ENCODE results near the gene RPP14. TPM values are rescaled to one million over a fixed set of nuclear protein-coding genes. Genes with fewer than 3 reads are reported as not detected.
"Not testable (repeated sequence)": the region's sequence is repeated elsewhere in the genome, so short reads cannot be mapped to it uniquely, and the experiment has no call there.

Gene RPP14
- total RNA-seq, 1 donor from 2014 or later: 15.2 TPM

GRCh38 chr3:58270485-58270884 lies 35.6 kb upstream of the RPP14 start:
- TF ChIP-seq CTCF (IDR thresholded peaks at IDR 0.05; ENCODE audit: unreplicated experiment): no peak
- Mint-ChIP-seq H3K36me3 (ENCODE audit: low read depth, unreplicated experiment) (no peaks in the 10 kb centered on the region), H3K9me3 (ENCODE audit: unreplicated experiment) (no peaks in the 10 kb centered on the region), H3K4me3 (ENCODE audit: unreplicated experiment) (no peak overlapping the region), H3K27ac (ENCODE audit: unreplicated experiment) (no peak overlapping the region), H3K4me1 (ENCODE audit: unreplicated experiment) (no peaks in the 10 kb centered on the region), H3K27me3 (ENCODE audit: unreplicated experiment) (no peaks in the 10 kb centered on the region)
- no peak for DNase-seq (ENCODE audit: low spot score)

GRCh38 chr3:58271901-58272501 lies 34.0 kb upstream of the RPP14 start:
- TF ChIP-seq CTCF (IDR thresholded peaks at IDR 0.05; ENCODE audit: unreplicated experiment): no peak
- no peaks in the 10 kb centered on the region for H3K36me3 Mint-ChIP-seq (ENCODE audit: low read depth, unreplicated experiment)
- no peak for DNase-seq (ENCODE audit: low spot score)
- no peaks in the 10 kb centered on the region for H3K27me3 Mint-ChIP-seq (ENCODE audit: unreplicated experiment)
- no peaks in the 10 kb centered on the region for H3K9me3 Mint-ChIP-seq (ENCODE audit: unreplicated experiment)
- no peaks in the 10 kb centered on the region for H3K4me1 Mint-ChIP-seq (ENCODE audit: unreplicated experiment)
- no peak overlapping the region for H3K27ac Mint-ChIP-seq (ENCODE audit: unreplicated experiment)
- no peak overlapping the region for H3K4me3 Mint-ChIP-seq (ENCODE audit: unreplicated experiment)

GRCh38 chr3:58272891-58273290 lies 33.2 kb upstream of the RPP14 start:
- H3K9me3 Mint-ChIP-seq (ENCODE audit: unreplicated experiment): no peaks in the 10 kb centered on the region
- H3K4me3 Mint-ChIP-seq (ENCODE audit: unreplicated experiment): no peak overlapping the region
- peaks cover 4% of the 10 kb centered on the region for H3K36me3 Mint-ChIP-seq (ENCODE audit: low read depth, unreplicated experiment)
- H3K4me1 Mint-ChIP-seq (ENCODE audit: unreplicated experiment): no peaks in the 10 kb centered on the region
- DNase-seq (ENCODE audit: low spot score): no peak
- no peak overlapping the region for H3K27ac Mint-ChIP-seq (ENCODE audit: unreplicated experiment)
- no peaks in the 10 kb centered on the region for H3K27me3 Mint-ChIP-seq (ENCODE audit: unreplicated experiment)
- TF ChIP-seq CTCF (IDR thresholded peaks at IDR 0.05; ENCODE audit: unreplicated experiment): no peak

- not testable (repeated sequence) for DNase-seq (ENCODE audit: low spot score); H3K9me3 Mint-ChIP-seq (ENCODE audit: unreplicated experiment); H3K4me1 Mint-ChIP-seq (ENCODE audit: unreplicated experiment); H3K4me3 Mint-ChIP-seq (ENCODE audit: unreplicated experiment); H3K27me3 Mint-ChIP-seq (ENCODE audit: unreplicated experiment); H3K36me3 Mint-ChIP-seq (ENCODE audit: low read depth, unreplicated experiment); H3K27ac Mint-ChIP-seq (ENCODE audit: unreplicated experiment)
Observed at GRCh38 chr3:58273362-58273761, 32.7 kb upstream of the RPP14 start.

- Mint-ChIP-seq H3K27me3 (ENCODE audit: unreplicated experiment) (no peaks in the 10 kb centered on the region), H3K4me1 (ENCODE audit: unreplicated experiment) (no peaks in the 10 kb centered on the region), H3K9me3 (ENCODE audit: unreplicated experiment) (no peaks in the 10 kb centered on the region), H3K27ac (ENCODE audit: unreplicated experiment) (no peak overlapping the region), H3K36me3 (ENCODE audit: low read depth, unreplicated experiment) (peaks cover 4% of the 10 kb centered on the region), H3K4me3 (ENCODE audit: unreplicated experiment) (no peak overlapping the region)
- TF ChIP-seq CTCF (IDR thresholded peaks at IDR 0.05; ENCODE audit: unreplicated experiment): no peak
- no peak for DNase-seq (ENCODE audit: low spot score)
Observed at GRCh38 chr3:58274027-58274614, 31.9 kb upstream of the RPP14 start.
